Stimulated activated CD4-positive, alpha-beta T cell treated with anti-CD3 and anti-CD28 coated beads, Interleukin-2, amount 100 ng/mL, for 4 hours (primary cell): ENCODE results near the gene LGALS7B.
"Not testable (repeated sequence)": the region's sequence is repeated elsewhere in the genome, so short reads cannot be mapped to it uniquely, and the experiment has no call there.

ENCODE experiments used
- DNase-seq: peaks from one replicate; pipeline ENCODE4 v3.0.0-alpha.2; 2020; ENCODE audit warnings: low read depth

Gene LGALS7B

DNA sequence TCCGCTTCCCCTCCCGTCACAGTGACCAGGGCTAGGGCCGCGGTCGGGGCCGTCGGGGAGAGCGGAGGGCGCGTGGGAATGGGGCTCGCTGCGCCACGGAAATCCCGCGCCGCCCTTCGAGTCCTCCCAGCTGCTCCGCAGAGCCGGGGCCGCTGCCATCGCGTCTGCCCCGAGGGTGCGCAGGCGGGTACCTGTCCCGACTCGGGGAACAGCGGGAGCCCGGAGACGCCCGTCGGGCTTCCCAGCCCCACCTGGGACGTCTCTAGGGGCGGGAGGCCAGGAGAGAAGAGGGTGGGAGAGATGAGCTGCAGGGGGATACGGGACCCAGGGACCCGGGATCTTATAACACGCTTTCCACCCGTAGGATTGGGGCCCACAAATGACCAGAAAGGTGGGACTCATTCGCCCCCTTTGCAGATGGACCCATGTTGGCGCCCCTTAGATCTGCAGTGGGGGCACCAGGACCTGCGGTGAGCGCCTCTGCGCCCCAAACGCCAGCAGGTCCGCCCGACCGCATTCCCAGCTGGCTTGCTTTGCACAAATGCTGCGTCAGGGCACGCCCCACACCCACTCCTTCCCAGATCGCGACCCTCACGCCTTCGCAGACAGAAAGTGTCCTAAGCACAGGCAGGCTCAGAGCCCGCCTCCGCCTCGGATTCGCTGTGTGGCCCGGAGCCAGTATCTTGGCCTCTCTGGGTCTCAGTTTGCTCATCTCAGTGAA lies 18.6 kb upstream of the LGALS7B start:
- DNase-seq: not testable (repeated sequence)

DNA sequence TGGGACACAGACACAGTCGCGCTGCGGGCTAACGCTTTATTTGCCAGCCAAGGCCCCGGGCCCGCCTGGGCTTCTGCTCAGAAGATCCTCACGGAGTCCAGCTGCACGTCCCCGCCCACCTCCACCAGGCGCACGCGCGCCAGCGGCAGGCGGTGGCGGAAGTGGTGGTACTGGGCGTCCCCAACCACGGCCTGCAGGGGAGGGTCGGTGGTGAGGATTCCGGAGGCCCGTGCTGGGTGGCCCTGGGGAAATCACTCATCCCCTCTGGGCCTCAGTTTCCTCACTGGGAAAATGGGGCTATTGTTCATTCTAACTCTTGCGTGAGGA lies 18.1 kb upstream of the LGALS7B start:
- DNase-seq: not testable (repeated sequence)

DNA sequence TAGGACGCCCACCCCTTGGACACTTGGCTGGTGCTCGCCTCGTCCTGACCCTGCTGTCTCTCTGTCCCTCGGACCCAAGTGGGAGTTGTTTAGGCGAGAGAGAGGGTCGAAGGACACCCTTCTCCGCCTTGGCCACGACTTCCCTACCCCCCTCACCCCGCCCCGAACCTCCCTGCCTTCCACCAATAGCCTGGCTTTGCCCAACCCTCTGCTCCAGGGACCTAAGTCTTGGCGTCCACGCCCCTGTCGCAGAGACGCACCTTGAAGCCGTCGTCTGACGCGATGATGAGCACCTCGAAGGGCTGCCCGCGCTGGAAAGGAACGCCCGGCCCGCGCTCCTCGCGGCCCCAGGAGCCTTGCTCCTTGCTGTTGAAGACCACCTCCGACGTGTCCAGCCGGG lies 17.4 kb upstream of the LGALS7B start:
- DNase-seq: not testable (repeated sequence)

DNA sequence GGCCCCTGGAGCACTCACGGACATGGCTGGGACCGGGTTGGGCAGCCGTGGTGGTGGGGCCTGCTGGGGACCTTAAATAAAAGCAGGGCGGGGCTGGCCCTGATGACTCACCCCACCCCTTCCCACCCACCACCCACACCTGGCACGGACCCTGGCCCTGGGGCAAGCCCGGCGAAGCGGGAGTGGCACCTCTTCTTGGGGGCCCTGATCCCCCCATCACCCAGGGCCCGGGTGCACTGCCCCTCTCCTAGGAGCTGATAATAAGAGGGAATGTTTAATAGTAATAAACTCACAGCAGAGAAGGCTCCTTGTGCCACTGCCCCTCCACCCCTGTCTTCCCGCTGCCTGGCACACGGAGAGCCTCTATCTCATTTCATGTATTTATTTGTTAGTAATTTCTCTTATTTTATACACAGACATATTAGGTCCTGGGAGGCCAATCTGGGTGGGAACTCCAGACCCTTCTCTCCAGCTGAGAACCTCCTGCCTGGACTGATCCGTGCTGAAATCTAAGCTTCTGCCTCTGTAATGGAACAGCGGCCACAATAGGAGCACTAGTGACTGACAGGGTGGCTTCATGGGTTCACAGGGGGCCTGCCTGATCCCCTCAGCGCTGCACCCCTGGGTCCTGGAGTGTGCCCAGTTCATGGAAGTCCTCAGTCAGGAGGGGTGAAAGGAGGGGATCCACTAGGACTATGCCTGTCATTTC lies 15.4 kb upstream of the LGALS7B start, which contains the start of gene LGALS7:
TSS of gene LGALS7 (minus strand) at position 49 of the 709 bp plus-strand sequence. CDS start at position 24, 25 bp downstream.
- DNase-seq: no peak

DNA sequence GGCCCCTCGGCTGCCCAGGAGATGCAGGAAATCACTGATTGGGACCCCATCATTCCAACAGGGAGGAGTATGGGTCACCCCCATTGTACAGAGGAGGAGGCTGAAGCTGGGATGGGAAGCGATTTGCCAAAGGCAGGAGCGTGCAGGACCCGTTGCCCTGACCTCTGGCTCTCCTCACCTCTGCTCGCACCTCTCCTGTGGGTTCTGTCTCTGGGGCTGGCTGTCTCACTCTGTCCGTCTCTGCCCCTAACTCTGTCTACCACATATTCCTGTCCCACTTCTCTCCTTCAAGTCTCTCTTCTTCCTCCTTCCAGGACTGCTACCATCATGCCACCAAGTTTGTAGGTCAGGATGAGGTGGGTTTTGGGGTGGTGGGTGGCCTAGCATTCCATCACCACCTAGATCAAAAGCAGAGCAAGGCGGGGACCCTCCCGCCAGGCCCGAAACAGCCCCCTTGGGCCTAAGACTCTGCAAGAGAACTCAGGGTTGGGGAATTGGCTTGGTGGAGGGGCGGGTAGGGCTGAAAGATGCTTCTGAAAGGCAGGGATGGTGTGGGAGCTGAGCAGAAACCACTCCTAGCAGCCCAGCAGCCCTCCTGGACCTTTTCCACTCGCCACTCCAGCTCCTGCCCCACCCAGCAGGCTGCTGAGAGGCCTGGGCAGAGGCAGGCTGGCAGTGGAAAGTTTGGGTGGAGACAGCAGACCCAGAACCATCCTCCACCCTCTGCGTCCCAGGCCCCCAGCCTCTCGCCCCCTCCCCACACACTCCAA lies 14.6 kb upstream of the LGALS7B start:
- no peak for DNase-seq

DNA sequence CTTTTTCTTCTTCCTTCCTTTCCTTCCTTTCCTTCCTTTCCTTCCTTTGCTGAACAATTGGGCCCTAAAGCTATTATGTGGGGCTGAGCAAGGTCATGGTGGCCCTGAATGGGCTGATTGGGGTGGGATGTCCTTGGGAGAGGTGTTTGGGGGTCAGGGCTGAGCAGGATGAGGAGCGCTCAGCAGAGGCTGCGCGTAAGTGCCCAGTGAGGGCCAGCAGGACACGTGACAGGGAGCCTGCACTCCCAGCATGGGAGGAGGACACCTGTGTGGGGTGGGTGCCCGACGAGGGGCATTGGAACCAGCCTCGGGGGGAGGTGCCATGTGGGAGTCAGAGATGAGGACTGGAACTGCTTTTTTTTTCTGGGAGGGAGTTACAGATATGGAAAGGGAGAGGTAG lies 10.3 kb upstream of the LGALS7B start:
- DNase-seq: no peak

DNA sequence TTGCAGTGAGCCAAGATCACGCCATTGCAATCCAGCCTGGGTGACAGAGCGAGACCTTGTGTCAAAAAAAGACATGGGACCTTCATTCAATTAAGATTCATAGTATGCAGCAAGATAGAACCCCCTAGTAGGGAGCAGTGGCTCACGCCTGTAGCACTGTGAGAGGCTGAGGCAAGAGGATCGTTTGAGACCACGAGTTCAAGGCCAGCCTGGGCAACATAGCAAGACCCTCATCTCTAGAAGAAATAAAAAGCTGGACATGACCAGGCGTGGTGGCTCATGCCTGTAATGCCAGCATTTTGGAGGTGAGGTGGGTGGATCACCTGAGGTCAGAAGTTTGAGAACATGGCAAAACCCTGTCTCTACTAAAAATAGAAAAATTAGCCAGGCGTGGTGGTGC lies 8.6 kb upstream of the LGALS7B start:
- no peak for DNase-seq

DNA sequence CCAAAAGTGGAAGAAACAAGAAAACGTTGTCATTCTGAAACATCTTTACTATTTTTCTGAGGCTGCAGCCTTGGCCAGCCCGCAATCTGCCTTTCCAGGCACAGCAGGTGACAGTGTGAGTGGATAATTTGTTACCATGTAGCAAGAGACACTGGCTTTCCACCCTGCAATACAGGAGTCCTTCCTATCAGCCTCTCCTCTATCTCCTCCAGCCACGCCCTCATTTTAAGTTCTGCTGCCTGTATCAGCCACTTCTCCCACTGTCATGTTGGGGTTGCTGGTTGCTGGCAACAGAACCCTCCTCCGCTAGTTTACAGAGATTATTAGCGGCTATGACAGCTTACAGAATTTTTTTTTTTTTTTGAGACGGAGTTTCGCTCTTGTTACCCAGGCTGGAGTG lies 7.9 kb upstream of the LGALS7B start:
- no peak for DNase-seq

DNA sequence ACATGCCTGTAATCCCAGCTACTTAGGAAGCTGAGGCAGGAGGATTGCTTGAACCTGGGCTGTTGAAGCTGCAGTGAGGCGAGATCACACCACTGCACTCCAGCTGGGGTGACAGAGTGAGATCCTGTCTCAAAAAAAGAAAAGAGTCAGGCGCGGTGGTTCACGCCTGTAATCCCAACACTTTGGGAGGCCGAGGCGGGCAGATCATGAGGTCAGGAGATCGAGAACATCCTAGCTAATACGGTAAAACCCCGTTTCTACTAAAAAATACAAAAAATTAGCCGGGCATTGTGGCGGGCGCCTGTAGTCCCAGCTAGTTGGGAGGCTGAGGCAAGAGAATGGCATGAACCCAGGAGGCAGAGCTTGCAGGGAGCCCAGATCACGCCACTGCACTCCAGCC lies 6.8 kb upstream of the LGALS7B start:
- not testable (repeated sequence) for DNase-seq

DNA sequence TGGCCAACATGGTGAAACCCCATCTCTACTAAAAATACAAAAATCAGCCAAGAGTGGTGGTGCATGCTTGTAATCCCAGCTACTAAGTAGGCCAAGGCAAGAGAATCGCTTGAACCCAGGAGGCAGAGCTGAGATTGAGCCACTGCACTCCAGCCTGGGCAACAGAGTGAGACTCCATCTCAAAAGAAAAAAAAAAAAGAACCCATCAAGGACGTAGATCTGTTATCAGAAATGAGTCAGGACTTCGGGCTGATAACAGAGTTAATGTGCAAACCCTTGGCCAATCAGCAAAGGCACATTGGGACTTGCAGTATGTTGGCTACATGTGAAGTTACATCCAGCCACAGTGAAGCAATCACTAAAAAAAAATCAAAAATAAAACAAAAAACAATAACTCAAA lies 4.8 kb upstream of the LGALS7B start:
- no peak for DNase-seq

DNA sequence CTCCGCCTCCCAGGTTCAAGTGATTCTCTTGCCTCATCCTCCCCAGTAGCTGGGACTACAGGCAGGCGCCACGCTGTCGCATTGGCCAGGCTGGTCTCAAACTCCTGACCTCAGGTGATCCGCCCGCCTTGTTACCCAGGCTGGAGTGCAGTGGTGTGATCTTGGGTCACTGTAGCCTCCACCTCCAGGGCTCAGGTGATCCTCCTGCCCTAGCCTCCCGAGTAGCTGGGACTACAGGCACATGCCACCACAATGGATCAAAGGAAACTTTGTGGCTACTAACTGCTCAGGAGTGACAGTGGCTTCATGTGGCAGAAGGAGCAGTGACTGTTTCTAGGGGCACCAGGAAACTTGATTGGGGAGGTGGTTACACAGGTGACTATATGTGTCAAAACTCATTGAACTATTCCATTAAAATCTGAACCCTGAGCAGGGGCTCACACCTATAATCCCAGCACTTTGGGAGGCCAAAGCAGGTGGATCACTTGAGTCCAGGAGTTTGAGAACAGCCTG lies 3.8 kb upstream of the LGALS7B start:
- no peak for DNase-seq

DNA sequence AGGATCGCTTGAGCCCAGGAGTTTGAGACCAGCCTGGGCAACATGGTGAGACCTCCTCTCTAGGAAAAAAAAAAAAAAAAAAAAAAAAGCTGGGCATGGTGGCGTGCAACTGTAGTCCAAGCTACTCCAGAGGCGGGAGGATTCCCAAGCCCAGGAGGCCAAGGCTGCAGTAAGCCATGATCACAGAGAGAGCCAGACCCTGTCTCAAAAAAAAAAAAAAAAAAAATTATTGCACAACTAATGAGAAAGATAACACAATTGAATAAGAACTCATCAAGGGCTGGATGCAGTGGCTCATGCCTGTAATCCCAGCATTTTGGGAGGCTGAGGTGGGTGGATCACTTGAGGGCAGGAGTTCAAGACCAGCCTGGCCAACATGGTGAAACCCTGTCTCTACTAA lies 2.9 kb upstream of the LGALS7B start:
- DNase-seq: not testable (repeated sequence)

DNA sequence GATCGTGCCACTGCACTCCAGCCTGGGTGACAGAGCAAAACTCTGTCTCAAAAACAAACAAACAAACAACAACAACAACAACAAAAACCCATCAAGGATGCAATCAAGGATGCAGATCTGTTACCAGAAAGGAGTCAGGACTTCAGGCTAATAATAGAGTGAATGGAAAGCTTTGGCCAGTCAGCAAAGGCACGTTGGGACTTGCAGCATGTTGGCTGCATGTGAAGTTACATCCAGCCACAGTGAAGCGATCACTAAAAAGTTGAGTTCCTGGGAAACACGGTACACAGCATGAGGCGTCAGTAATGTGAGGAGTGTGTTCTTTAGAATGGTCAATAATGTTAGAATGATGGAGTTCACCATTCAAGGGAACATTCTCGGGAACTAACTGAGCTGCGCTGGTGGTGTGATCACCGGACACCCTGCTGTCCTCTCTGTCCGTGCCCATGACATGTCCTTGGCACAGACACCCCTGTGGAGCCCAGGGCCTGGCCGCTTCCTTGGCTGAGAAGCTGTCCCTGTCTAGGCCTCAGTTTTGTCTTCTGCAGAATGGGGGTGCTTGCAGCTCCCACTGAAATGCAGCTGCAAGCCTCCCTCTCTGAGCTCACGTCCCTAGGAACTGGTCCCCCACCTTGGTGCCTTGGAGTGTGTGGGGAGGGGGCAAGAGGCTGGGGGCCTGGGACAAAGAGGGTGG lies 2.3 kb upstream of the LGALS7B start:
- DNase-seq: no peak

DNA sequence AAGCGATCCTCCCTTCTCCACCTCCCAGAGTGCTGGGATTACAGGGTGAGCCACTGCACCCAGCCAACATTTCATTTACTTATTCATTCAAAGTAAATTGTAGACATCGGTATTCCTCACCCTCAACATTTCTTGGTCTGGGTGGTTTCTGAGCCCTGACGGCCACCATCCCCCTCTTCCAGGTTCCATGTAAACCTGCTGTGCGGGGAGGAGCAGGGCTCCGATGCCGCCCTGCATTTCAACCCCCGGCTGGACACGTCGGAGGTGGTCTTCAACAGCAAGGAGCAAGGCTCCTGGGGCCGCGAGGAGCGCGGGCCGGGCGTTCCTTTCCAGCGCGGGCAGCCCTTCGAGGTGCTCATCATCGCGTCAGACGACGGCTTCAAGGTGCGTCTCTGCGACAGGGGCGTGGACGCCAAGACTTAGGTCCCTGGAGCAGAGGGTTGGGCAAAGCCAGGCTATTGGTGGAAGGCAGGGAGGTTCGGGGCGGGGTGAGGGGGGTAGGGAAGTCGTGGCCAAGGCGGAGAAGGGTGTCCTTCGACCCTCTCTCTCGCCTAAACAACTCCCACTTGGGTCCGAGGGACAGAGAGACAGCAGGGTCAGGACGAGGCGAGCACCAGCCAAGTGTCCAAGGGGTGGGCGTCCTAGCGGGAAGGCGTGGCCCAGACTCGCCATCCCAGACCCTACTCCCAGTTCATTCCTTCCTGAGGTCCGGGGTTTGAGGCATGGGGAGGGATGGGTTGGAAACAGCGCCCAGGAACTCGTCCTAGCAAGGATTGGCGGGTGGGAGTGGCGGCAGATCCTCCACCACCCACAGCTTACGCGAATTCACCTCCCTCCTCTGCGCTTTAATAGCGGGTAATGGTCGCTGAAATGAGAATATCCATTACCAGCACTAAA lies 1.8 kb downstream of the LGALS7B start:
- not testable (repeated sequence) for DNase-seq

DNA sequence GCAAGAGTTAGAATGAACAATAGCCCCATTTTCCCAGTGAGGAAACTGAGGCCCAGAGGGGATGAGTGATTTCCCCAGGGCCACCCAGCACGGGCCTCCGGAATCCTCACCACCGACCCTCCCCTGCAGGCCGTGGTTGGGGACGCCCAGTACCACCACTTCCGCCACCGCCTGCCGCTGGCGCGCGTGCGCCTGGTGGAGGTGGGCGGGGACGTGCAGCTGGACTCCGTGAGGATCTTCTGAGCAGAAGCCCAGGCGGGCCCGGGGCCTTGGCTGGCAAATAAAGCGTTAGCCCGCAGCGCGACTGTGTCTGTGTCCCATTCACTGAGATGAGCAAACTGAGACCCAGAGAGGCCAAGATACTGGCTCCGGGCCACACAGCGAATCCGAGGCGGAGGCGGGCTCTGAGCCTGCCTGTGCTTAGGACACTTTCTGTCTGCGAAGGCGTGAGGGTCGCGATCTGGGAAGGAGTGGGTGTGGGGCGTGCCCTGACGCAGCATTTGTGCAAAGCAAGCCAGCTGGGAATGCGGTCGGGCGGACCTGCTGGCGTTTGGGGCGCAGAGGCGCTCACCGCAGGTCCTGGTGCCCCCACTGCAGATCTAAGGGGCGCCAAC lies 2.6 kb downstream of the LGALS7B start:
- not testable (repeated sequence) for DNase-seq

DNA sequence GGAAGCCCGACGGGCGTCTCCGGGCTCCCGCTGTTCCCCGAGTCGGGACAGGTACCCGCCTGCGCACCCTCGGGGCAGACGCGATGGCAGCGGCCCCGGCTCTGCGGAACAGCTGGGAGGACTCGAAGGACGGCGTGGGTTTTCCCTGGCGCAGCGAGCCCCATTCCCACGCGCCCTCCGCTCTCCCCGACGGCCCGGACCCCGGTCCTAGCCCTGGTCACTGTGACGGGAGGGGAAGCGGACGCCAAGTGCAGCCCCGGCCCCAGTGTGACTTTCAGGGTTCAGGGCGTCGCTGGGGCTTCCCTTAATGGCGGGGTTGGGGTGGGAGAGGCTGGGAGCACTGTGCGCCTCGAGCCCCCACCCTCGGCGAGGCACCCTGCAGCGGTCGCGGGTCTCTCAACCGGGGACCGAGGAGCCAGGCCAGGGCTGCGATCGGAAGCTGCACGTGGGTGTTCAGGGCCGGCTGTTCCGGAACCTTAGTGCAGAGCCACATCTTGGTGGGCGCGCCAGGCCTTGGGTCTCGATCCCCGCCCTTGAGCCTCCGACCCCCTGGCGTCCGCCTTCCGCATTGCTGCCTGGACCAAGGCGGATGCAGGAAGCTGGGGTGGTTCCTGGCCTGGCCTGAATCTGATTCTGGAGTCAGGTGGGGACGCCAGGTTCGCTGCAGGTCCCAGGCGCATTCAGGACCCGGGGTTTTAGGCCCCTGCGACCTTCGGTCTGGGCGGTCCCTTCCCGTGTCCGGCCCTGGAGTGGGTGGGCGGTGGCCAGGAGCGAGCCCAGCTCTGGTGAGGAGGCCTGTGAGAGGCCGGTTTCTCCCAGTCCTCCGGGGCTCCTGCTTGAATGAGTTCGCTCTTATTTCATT lies 3.5 kb downstream of the LGALS7B start:
- no peak for DNase-seq

DNA sequence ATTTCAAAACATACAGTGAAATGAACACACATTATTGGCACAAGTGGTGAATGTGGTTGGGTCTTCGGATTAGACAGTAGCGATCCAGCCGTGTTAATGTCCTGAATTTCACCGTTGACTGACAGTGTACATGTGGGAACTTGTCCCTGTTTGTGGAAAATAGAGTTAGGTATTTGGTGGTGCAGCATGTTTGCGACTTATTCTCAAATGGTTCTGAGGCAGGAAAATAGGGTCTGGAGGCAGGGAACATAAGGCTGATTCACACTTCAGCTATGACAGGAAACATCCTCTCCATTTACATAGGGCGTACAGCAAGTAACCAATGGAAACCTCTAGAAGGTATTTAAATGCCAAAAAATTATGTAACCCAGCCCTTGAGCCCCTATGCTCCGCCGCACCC lies 4.2 kb downstream of the LGALS7B start:
- no peak for DNase-seq

DNA sequence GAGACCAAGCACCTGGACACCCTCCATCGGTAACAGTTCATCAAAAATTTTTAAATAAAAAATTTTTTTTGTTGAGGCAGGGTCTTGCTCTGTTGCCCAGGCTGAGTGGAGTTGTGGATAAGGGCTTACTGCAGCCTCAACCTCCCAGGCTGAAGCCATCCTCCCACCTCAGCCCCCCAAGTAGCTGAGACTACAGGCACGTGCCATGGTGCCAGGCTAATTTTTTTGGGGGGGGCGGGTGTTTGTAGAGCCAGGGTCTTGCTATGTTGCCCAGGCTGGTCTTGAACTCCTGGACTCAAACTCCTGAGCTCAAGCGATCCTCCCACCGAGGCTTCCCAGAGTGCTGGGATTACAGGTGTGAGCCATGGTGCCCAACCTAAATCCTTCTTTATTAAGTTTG lies 4.7 kb downstream of the LGALS7B start:
- no peak for DNase-seq

DNA sequence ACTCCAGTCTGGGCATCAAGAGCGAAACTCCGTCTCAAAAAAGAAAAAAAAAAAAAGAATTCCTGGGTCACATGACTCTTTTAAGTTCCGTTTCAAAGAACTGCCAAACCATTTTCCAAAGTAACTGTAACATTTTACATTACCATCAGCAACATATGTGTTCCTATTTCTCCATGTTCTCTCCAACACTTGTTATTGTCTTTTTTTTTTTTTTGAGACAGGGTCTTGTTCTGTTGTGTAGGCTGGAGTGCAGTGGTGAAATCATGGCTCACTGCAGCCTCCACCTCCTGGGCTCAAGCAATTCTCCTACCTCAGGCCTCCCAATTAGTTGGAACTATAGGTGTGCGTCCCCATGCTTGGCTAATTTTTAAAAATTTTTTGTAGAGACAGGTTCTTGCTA lies 6.5 kb downstream of the LGALS7B start:
- DNase-seq: no peak

DNA sequence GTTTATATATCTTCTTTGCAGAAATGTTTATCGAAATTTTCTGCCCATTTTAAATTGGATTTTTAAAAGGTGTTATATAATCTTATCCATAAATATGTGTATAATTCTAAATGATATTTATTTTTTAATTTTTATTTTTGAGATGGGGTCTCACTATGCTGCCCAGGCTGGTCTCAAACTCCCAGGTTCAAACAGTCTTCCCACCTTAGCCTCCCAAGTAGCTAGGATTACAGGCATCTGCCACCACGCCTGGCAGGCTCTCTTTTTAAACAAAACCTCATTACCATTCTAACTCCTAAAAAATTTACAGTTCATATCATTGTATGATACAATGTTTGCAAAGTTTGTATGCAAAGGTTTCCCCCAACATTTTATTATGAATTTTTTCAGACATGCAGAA lies 7.2 kb downstream of the LGALS7B start:
- no peak for DNase-seq
